HG03175 (cell line): ENCODE data around the gene ROPN1B.

Source experiments
- ATAC-seq: cut with Tn5 transposase; IDR thresholded peaks from one replicate; pipeline ENCODE4 v1.9.1; 2021; ENCODE audit warnings: mild to moderate bottlenecking, moderate library complexity; ENCODE audit not compliant: unreplicated experiment

Gene ROPN1B

GRCh38 chr3:126003447-126004190, 34.6 kb downstream of the ROPN1B start:
- no peak for ATAC-seq

GRCh38 chr3:126004217-126004616, 35.2 kb downstream of the ROPN1B start:
- ATAC-seq, result no peak

- no peak for ATAC-seq
Observed at GRCh38 chr3:126004692-126005091, 35.7 kb downstream of the ROPN1B start.

- ATAC-seq, result no peak
Observed at GRCh38 chr3:126005951-126006350, 37.0 kb downstream of the ROPN1B start.

GRCh38 chr3:126008219-126008618, 39.2 kb downstream of the ROPN1B start:
- ATAC-seq, result no peak

- ATAC-seq, result no peak
Observed at GRCh38 chr3:126009181-126009580, 40.2 kb downstream of the ROPN1B start.

- ATAC-seq, result no peak
Observed at GRCh38 chr3:126013751-126014156, 44.8 kb downstream of the ROPN1B start.

GRCh38 chr3:126014252-126014651, 45.3 kb downstream of the ROPN1B start:
- ATAC-seq, result no peak

GRCh38 chr3:126015075-126015474, 46.1 kb downstream of the ROPN1B start:
- no peak for ATAC-seq

- ATAC-seq, result no peak
Observed at GRCh38 chr3:126016616-126017015, 47.6 kb downstream of the ROPN1B start.

- ATAC-seq, result no peak
Observed at GRCh38 chr3:126017362-126017761, 48.4 kb downstream of the ROPN1B start.

- no peak for ATAC-seq
Observed at GRCh38 chr3:126018545-126018944, 49.6 kb downstream of the ROPN1B start.

- no peak for ATAC-seq
Observed at GRCh38 chr3:126018995-126019394, 50.0 kb downstream of the ROPN1B start.

GRCh38 chr3:126019683-126020082, 50.7 kb downstream of the ROPN1B start:
- ATAC-seq, result no peak

- ATAC-seq, result no peak
Observed at GRCh38 chr3:126021224-126021623, 52.2 kb downstream of the ROPN1B start.

GRCh38 chr3:126021702-126022101, 52.7 kb downstream of the ROPN1B start:
- no peak for ATAC-seq

- no peak for ATAC-seq
Observed at GRCh38 chr3:126022741-126023359, 53.9 kb downstream of the ROPN1B start.

- no peak for ATAC-seq
Observed at GRCh38 chr3:126023390-126023789, 54.4 kb downstream of the ROPN1B start.

GRCh38 chr3:126024049-126024854, 55.3 kb downstream of the ROPN1B start:
- no peak for ATAC-seq

GRCh38 chr3:126025116-126025729, 56.2 kb downstream of the ROPN1B start:
- no peak for ATAC-seq

GRCh38 chr3:126025862-126026261, 56.9 kb downstream of the ROPN1B start:
- no peak for ATAC-seq
